GM20000 (cell line): ENCODE measurements around the gene TRMT11.
"Not testable (repeated sequence)": the region's sequence is repeated elsewhere in the genome, so short reads cannot be mapped to it uniquely, and the experiment has no call there.

Source experiments
- DNase-seq: peaks from one replicate; pipeline ENCODE4 v3.0.0; 2012; ENCODE audit warnings: low spot score
- CTCF ChIP-seq: IDR thresholded peaks from 2 replicates; pipeline ENCODE4 v1.5.1; 2012; ENCODE audit warnings: mild to moderate bottlenecking, control low read depth; ENCODE audit errors: extremely low read depth, missing control alignments

The TRMT11 gene

DNA sequence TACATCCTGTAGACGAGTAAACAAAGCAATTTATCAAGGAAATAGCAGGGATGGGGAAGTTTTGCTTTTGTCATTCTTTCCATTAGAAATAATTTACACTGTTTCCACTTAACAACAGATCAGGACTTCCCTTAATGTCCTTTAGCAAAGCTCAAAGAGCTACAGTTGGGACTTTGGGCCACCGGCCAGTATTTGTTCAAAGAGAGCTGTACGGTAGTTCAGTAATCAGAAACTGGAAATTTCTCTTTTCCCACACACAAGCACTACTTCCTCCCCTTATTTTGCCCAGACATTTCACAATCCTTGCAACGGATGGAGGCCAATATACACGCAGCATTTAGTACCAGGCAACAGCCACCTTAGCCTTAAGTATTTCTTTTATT lies 41.9 kb upstream of the TRMT11 start:
- no peak for TF ChIP-seq CTCF
- no peak for DNase-seq

DNA sequence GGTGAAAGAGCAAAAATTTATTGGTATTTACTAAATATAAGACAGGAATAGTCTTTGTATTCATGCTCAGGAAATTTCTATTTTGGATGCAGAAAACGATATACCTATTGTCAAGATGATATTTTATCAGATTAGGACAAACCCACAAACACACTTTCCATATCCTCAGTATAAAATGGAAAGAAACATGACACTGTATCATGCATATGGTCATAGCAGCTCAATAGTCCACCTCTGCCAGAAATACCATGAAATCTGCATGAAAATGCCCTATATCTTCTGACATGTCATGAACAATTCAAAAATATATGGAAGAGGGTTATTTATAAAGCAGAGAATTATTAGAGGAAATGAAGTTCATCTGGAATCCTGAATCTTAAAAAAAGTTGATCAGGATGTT lies 41.4 kb upstream of the TRMT11 start:
- DNase-seq = no peak
- no peak for TF ChIP-seq CTCF

GRCh38 chr6:125945378-125946141 lies 40.8 kb upstream of the TRMT11 start:
- DNase-seq = no peak
- TF ChIP-seq CTCF = no peak

DNA sequence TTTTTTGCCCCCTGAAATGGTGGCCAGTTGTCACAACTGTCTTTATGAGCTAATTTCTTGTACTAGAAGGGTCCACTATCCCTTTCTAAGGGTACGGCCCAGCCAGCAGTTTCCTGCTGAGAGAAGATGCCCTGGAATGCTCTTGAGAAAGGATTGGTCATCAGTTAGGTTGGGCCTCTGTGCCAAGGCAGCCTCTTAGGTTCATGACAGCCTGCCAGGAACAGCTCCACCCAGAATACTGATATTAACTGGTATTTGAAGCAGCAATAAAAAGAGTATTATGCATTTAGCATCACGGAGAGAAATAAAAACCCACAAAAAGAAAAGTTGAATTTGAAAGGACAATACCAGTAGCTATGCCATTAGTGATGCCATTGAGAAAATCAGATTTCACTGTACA lies 38.7 kb upstream of the TRMT11 start:
- DNase-seq = no peak
- TF ChIP-seq CTCF = no peak

GRCh38 chr6:125948455-125948854 lies 37.9 kb upstream of the TRMT11 start:
- no peak for DNase-seq
- no peak for TF ChIP-seq CTCF

GRCh38 chr6:125949069-125949468 lies 37.3 kb upstream of the TRMT11 start:
- no peak for TF ChIP-seq CTCF
- DNase-seq = no peak

DNA sequence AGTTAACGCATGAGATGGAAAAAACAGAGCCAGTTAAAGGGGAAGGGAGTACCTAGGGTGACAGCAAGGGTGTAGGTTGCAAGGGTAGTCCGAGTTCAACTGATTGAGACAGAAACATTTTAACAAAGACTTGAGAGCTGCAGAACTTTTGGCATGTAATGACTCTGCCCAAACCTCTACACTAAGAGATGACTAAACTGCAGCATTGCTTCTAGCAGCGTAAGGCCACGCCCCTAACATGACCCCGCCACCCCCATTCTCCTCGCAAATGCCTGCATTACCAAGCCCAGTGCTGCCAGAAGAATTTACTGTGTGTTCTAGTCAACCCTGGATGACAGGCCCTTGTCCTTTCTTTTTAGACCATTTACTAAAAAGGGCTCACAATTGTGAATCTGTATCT lies 36.0 kb upstream of the TRMT11 start:
- TF ChIP-seq CTCF = no peak
- no peak for DNase-seq

GRCh38 chr6:125950716-125951115 lies 35.6 kb upstream of the TRMT11 start:
- not testable (repeated sequence) for DNase-seq
